OCI-LY1 (cell line): ENCODE measurements around the gene ATAT1.

Experiments
- H2AFZ ChIP-seq: fragments of 200-600 bp; sonication (generic), shearing (Covaris generic); 2 replicates; pipeline ENCODE4 v1.6.0; 2014; ENCODE audit warnings: antibody characterized with exemption, mild to moderate bottlenecking, low read length
- H3F3A ChIP-seq: fragments of 200-600 bp; sonication (generic), shearing (Covaris generic); 2 replicates; pipeline ENCODE4 v1.6.0; 2014; ENCODE audit warnings: mild to moderate bottlenecking, antibody characterized with exemption, low read length, moderate library complexity; ENCODE audit not compliant: insufficient read depth
- H3K27ac ChIP-seq: fragments of 200-600 bp; sonication (generic); 2 replicates; pipeline ENCODE4 v1.5.1; 2014; ENCODE audit warnings: low read length, mixed run types, mild to moderate bottlenecking, low read depth; ENCODE audit not compliant: poor library complexity, severe bottlenecking
- H3K27me3 ChIP-seq: fragments of 200-600 bp; sonication (generic); 2 replicates; pipeline ENCODE4 v1.6.0; 2014; ENCODE audit warnings: antibody characterized with exemption, mild to moderate bottlenecking, low read length, moderate library complexity; ENCODE audit not compliant: insufficient read depth
- H3K36me3 ChIP-seq: fragments of 200-600 bp; sonication (generic); 2 replicates; pipeline ENCODE4 v1.6.1; 2014; ENCODE audit warnings: mild to moderate bottlenecking, antibody characterized with exemption, low read length, moderate library complexity, mixed read lengths; ENCODE audit not compliant: insufficient read depth
- H3K4me1 ChIP-seq: fragments of 200-600 bp; sonication (generic); 2 replicates; pipeline ENCODE4 v1.5.1; 2014; ENCODE audit warnings: mild to moderate bottlenecking, low read length, moderate library complexity; ENCODE audit not compliant: insufficient read depth, severe bottlenecking
- H3K4me2 ChIP-seq: fragments of 200-600 bp; sonication (generic), shearing (Covaris generic); 2 replicates; pipeline ENCODE4 v1.6.1; 2014; ENCODE audit warnings: low read length
- H3K4me3 ChIP-seq: fragments of 200-600 bp; sonication (generic); 2 replicates; pipeline ENCODE4 v1.5.1; 2014; ENCODE audit warnings: low read length, low read depth, mild to moderate bottlenecking, mixed read lengths; ENCODE audit not compliant: poor library complexity, severe bottlenecking
- H3K79me2 ChIP-seq: fragments of 200-600 bp; shearing (Covaris generic); 2 replicates; pipeline ENCODE4 v1.6.1; 2016; ENCODE audit warnings: mixed run types, low read length, mixed read lengths; ENCODE audit not compliant: insufficient read depth
- H3K9ac ChIP-seq: fragments of 200-600 bp; sonication (generic), shearing (Covaris generic); 2 replicates; pipeline ENCODE4 v1.6.1; 2014; ENCODE audit warnings: mild to moderate bottlenecking, low read length, mixed read lengths
- H3K9me2 ChIP-seq: fragments of 200-600 bp; sonication (generic), shearing (Covaris generic); 2 replicates; pipeline ENCODE4 v1.6.1; 2014; ENCODE audit warnings: low read depth, mild to moderate bottlenecking, low read length, mixed read lengths
- H3K9me3 ChIP-seq: fragments of 200-600 bp; shearing (Covaris generic); 2 replicates; pipeline ENCODE4 v1.6.1; 2014; ENCODE audit warnings: low read length, mixed read lengths
- H4K20me1 ChIP-seq: fragments of 200-600 bp; sonication (generic), shearing (Covaris generic); 2 replicates; pipeline ENCODE4 v1.6.0; 2016; ENCODE audit warnings: mild to moderate bottlenecking, low read length; ENCODE audit not compliant: insufficient read depth
- CTCF ChIP-seq: fragments of 200-600 bp; sonication (generic), shearing (Covaris generic); IDR thresholded peaks from 2 replicates; pipeline ENCODE4 v1.5.1; 2017; ENCODE audit warnings: mild to moderate bottlenecking, antibody characterized with exemption, low read length, moderate library complexity, mixed read lengths
- EZH2 ChIP-seq: fragments of 200-600 bp; sonication (generic), shearing (Covaris generic); IDR thresholded peaks from 2 replicates; pipeline ENCODE4 v1.8.0; 2017; ENCODE audit warnings: borderline replicate concordance, mixed run types, mild to moderate bottlenecking, antibody characterized with exemption, low read length, moderate library complexity, mixed read lengths

ATAT1 gene

GRCh38 chr6:30644769-30645168 lies 18.1 kb downstream of the ATAT1 start:
- Histone ChIP-seq H3K9me3 (no peaks in the 10 kb centered on the region), H3K36me3 (peaks cover 14% of the 10 kb centered on the region; the same call in 1 of the 2 replicates), H3K9me2 (no peaks in the 10 kb centered on the region), H3K4me2 (no peak overlapping the region), H3K4me3 (no peak overlapping the region), H3K4me1 (peaks cover 18% of the 10 kb centered on the region), H3K9ac (no peak overlapping the region; the same call in 1 of the 2 replicates), H3K79me2 (peaks cover 7% of the 10 kb centered on the region; the same call in 1 of the 2 replicates), H4K20me1 (no peaks in the 10 kb centered on the region), H3F3A (no peaks in the 10 kb centered on the region), H3K27me3 (no peaks in the 10 kb centered on the region), H2AFZ (no peak overlapping the region), H3K27ac (no peak overlapping the region)
- TF ChIP-seq CTCF (no peak), EZH2 (no peak)

DNA sequence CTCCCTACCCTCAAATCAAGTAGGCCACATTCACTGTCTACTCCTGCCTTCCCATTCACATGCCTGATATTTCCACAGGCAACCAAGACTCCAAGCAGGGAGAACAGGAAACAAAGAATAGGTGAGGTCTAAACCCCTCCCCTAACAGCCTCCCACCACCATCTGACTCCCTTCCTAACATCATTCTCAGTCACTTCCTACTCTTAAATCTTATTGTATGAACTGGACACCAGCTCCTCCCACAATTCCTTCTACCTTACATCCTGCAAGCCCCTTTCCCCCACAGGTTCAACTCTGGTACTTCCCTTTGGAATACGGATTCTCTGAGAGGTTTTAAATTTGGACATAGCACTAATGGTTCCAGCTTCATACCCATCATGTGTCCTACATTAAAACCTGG lies 19.3 kb downstream of the ATAT1 start:
- no peaks in the 10 kb centered on the region for H3K9me3 ChIP-seq
- H3K27ac ChIP-seq = peak overlapping the region; percentile 15
- no peaks in the 10 kb centered on the region for H4K20me1 ChIP-seq
- peak overlapping the region; percentile 74 for H3K4me2 ChIP-seq
- peaks cover 18% of the 10 kb centered on the region for H3K4me1 ChIP-seq
- H3K36me3 ChIP-seq = peaks cover 12% of the 10 kb centered on the region; the same call in 1 of the 2 replicates
- peak overlapping the region; percentile 88 for H3K4me3 ChIP-seq
- no peaks in the 10 kb centered on the region for H3F3A ChIP-seq
- H3K27me3 ChIP-seq = no peaks in the 10 kb centered on the region
- H3K9me2 ChIP-seq = no peaks in the 10 kb centered on the region
- no peak overlapping the region for H2AFZ ChIP-seq
- peak overlapping the region; percentile 59 for H3K9ac ChIP-seq
- no peak for TF ChIP-seq EZH2
- TF ChIP-seq CTCF = no peak
- peaks cover 7% of the 10 kb centered on the region; the same call in 1 of the 2 replicates for H3K79me2 ChIP-seq

DNA sequence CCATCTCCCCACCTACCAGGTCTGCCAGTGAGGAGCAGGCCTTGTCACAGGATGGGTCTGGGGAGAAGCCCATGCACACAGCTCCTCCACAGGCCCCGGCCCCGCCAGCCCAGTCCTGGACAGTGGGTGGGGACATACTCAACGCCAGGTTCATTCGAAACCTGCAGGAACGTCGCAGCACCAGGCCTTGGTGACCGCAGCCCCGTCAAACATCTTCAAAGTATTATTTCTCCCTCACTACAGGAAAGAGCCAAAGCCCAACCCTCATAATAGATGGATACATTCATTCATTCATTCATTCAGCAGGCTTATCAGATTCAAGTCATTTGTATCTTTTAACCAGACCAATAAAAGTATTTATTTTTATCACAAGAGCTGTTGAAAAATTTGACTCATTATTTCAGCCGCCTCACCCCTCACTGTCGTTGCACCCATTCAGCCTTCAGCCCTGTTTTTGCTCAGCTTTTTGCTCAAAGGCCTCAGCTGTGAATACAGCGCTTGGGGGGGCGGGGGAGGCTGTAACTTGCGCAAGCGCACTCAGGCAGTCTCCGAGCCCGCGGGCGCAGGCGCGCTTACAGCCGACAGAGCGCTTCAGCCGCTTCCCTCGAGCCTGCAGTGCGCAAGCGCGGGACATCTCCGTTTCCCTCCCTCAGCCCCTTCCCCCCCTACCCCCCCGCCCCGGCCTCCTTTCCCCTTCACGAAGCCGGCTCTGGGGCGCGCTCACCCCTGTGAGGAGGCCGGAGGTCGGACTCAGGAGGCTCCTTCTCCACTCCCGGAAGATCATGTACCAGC lies 20.0 kb downstream of the ATAT1 start, which contains the start of gene C6orf136:
C6orf136 (plus strand) TSS at position 684 of the 792 bp plus-strand sequence; CDS start at position 783, 99 bp downstream.
- no peaks in the 10 kb centered on the region for H3K27me3 ChIP-seq
- H2AFZ ChIP-seq = no peak within 1 kb of the TSS
- no peaks in the 10 kb centered on the region for H3K9me2 ChIP-seq
- no peaks in the 10 kb centered on the region for H3F3A ChIP-seq
- H3K27ac ChIP-seq = peak within 1 kb of the TSS; percentile 63
- H3K4me2 ChIP-seq = peak within 1 kb of the TSS; percentile 74
- H3K79me2 ChIP-seq = peaks cover 7% of the 10 kb centered on the region; the same call in 1 of the 2 replicates
- H4K20me1 ChIP-seq = no peaks in the 10 kb centered on the region
- H3K4me1 ChIP-seq = peaks cover 18% of the 10 kb centered on the region
- TF ChIP-seq EZH2 (no peak), CTCF (no peak)
- no peaks in the 10 kb centered on the region for H3K9me3 ChIP-seq
- peak within 1 kb of the TSS; percentile 88 for H3K4me3 ChIP-seq
- H3K9ac ChIP-seq = peak within 1 kb of the TSS; percentile 91
- peaks cover 18% of the 10 kb centered on the region for H3K36me3 ChIP-seq
